ENCODE measurements around the gene GATAD2A.

GATAD2A gene

GRCh38 chr19:19531951-19532805 lies 126.7 kb downstream of the GATAD2A start:
- DNase-seq (ENCODE audit: low spot score), result peak; percentile 91

- DNase-seq (ENCODE audit: low spot score), result no peak
Observed at GRCh38 chr19:19532806-19533701, 127.6 kb downstream of the GATAD2A start.

- no peak for DNase-seq (ENCODE audit: low spot score)
Observed at GRCh38 chr19:19533841-19534240, 128.4 kb downstream of the GATAD2A start.

DNA sequence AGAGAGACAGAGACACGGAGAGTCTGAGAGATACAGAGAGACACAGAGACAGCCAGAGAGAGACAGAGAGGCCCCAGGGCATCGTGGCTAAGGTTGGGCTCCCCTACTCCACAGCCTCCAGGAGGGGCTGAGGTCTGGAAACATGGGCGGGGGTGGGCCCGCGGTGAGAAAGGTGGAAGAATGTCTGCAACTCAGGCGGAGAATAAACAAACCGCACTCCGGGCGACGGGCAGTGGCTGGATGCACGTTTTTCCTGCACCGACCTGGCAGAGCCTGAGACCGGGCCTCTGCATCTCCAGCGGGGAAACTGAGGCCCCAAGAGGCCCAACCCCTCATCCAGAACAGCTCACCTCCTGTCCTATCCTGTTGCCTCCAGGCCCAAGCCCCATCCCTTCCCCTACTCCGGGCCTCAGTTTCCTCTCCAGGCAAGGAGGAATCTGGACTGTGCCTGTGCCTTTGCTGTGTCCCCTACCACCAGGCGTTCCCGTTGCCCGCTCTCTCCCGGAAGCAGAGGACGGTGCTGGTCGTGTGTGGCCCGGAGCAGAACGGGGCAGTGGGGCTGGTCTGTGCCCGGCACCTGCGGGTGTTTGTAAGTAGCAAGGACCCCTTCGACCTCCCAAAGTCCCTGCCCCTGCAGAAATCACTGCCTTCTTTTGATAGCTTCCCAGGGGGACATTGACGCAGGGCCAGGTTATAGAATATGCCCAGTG lies 129.2 kb downstream of the GATAD2A start:
- no peak for DNase-seq (ENCODE audit: low spot score)

GRCh38 chr19:19535311-19536191 lies 130.1 kb downstream of the GATAD2A start:
- no peak for DNase-seq (ENCODE audit: low spot score)

DNA sequence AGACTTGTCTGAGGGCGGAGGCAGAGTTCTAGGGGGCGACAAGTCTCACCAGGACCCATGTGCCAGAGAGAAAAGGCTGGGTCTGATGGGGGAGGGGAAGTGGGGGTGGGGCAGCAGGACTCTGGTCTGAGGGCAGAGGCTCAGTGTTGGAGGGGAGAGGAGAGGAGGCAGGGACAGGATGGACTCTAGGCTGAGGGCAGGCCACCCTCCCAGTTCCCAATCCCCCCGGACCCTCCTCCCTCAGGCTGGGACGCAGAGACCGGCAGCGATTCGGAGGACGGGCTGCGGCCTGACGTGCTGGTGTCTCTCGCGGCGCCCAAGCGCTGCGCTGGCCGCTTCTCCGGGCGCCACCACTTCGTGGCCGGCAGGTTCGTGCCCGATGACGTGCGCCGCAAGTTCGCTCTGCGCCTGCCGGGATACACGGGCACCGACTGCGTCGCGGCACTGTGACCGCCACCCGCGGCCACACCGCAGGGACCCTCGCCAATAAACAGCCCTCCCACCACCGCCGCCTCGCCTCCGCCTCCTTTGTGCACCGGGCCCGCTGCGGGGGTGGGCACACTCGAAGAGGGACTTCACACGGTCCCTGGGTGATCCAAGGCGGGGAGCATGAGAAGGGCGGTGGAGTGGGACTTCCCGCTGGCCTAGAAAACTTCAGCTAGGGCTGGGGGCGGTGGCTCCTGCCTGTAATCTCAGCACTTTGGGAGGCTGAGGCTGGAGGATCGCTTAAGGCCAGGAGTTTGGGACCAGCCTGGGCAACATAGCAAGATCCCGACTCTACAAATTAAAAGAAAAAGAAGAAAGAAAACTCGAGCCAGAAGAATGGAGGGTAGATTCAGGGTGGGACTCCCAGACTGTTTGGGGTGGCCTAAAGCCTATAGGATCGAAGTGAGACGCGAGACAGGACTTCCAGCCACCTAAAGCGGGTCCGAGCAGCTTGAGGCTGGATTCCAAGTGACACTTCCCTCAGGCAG lies 131.9 kb downstream of the GATAD2A start:
- no peak for DNase-seq (ENCODE audit: low spot score)

DNA sequence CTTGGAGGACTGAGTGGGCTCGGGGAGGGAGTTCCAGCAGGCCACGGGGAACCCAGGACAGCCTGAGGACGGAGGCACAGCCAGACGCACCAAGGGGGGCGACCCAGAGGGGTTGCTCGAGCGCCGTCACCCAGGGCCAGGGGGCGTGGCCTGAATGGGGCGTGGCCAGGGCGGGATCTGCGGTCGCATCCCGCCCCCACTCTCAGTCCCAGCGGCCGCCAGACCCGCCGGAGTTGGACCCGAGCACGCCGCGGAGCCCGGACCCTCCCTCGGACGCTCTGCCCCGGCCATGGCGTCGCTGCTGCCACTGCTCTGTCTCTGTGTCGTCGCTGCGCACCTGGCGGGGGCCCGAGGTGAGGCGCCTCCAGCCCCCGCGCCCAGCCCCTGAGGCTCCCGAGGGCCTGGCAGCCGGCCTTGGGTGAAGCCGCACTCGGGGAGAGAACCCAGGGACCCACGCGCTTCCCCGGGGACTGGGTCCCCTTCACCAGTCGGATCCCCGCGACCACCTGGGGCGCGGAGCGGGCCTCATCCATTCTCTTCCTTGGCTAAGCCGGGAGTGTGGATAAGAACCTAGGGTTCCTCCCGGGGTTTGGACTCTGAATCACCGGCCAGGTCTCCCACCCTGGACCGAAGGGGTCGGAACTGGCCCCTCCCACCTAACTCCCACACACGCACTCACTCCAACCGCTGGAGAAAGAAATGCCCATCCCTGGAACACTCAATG lies 132.7 kb downstream of the GATAD2A start, which contains the start of gene CILP2:
Gene CILP2, plus strand, starts transcription at position 205 of the 724 bp plus-strand sequence. Its CDS starts 85 bp downstream, at position 290.
- no peak for DNase-seq (ENCODE audit: low spot score)

DNA sequence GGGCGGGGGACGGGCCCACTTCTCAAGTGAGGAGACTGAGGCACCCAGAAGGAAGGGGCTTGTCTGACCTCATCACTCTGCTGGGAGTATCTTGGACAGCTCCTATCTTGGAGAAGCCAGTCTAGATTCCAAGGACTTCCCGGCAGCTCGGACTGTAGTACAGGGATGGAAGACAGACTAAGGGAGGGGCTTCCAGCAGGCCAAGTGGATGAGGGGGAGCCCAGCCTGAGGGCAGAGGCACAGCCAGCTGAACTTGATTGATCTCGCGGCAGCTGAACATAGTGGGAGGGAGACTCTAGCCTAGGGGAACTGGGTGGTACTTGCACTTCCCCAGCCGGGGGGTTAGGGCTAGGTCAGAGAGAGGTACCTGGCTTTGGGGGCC lies 133.3 kb downstream of the GATAD2A start:
- DNase-seq (ENCODE audit: low spot score), result no peak

DNA sequence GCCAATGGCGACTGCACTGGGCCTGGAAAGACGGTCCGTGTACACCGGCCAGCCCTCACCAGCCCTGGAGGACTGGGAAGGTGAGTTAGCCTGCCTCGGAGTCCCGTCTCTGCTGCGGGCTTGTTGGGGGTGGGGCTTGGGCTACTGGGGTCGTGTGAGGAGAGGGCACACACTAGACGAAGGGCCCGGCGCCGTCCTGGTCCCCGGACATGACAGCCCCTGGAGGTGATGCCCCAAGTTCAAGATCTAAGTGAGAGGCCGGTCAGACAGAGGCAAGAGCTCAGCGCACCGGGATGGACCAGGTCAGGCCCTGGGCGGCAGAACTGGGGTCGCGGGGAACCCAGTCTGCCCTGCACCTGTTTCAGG lies 134.2 kb downstream of the GATAD2A start:
- no peak for DNase-seq (ENCODE audit: low spot score)

DNA sequence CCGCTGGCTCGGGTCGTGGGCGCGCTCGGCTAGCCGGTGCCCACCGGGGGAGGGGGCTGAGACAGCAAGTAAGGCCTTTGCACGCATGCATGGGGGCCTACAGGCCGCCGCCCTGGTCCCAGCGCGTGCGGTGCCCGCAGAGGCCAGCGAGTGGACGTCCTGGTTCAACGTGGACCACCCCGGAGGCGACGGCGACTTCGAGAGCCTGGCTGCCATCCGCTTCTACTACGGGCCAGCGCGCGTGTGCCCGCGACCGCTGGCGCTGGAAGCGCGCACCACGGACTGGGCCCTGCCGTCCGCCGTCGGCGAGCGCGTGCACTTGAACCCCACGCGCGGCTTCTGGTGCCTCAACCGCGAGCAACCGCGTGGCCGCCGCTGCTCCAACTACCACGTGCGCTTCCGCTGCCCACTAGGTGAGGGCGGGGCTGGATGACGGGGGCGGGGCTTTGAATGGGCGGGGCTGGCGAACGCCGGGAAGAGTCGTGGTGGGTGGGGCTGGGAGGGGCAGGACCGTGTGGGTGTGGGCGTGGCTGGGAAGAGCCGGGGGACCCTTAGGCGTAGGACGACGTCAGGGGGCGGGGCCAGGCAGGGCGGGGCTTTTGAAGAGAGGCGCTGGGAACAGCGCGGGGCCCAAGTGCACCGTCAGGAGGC lies 134.7 kb downstream of the GATAD2A start:
- DNase-seq (ENCODE audit: low spot score), result no peak

DNA sequence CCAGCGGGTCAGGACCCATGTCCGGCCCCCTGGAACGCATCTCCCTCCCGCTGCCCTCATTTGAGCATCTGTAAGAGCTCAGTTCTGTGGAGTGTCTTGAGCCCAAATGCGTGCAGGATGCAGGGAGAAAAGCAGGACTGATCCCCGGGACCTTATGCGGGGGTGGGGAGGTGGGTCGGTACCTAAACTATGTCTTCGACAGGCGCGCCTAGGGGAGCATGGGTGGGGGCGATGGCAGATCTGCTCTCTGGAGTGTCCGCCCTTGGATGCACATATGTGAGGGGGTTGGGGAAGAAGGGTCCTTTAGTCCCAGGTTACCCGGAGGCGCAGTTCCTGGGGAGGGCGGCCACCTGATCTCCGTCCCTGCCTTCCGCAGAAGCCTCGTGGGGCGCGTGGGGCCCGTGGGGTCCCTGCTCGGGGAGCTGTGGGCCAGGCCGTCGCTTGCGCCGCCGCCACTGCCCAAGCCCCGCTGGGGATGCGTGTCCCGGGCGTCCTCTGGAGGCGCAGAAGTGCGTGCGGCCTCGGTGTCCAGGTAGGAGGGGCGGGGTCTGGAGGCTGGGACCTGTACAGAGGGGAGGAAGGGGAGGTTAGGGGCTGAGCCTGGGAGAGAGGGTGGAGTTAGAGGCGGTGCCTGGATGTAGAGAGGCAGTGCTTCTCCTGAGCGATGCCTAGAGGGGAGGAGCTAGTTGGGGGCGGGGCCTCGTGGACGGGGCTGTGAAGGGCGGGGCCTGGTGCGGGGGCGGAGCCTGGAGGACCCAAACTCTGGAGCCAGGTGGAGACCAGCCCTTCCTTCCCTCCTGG lies 135.4 kb downstream of the GATAD2A start:
- no peak for DNase-seq (ENCODE audit: low spot score)

- DNase-seq (ENCODE audit: low spot score), result no peak
Observed at GRCh38 chr19:19541616-19542015, 136.1 kb downstream of the GATAD2A start.

- DNase-seq (ENCODE audit: low spot score), result no peak
Observed at GRCh38 chr19:19542507-19542906, 137.0 kb downstream of the GATAD2A start.

- no peak for DNase-seq (ENCODE audit: low spot score)
Observed at GRCh38 chr19:19543101-19543500, 137.6 kb downstream of the GATAD2A start.

DNA sequence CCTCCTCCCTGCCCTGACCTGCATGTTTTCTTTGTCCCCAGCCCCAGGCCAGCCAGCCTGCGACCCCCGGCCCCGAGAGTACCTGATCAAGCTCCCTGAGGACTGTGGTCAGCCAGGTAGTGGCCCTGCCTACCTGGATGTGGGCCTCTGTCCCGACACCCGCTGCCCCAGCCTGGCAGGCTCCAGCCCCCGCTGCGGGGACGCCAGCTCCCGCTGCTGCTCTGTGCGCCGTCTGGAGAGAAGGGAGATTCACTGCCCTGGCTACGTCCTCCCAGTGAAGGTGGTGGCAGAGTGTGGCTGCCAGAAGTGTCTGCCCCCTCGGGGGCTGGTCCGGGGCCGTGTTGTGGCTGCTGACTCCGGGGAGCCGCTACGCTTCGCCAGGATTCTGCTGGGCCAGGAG lies 138.2 kb downstream of the GATAD2A start:
- no peak for DNase-seq (ENCODE audit: low spot score)

DNA sequence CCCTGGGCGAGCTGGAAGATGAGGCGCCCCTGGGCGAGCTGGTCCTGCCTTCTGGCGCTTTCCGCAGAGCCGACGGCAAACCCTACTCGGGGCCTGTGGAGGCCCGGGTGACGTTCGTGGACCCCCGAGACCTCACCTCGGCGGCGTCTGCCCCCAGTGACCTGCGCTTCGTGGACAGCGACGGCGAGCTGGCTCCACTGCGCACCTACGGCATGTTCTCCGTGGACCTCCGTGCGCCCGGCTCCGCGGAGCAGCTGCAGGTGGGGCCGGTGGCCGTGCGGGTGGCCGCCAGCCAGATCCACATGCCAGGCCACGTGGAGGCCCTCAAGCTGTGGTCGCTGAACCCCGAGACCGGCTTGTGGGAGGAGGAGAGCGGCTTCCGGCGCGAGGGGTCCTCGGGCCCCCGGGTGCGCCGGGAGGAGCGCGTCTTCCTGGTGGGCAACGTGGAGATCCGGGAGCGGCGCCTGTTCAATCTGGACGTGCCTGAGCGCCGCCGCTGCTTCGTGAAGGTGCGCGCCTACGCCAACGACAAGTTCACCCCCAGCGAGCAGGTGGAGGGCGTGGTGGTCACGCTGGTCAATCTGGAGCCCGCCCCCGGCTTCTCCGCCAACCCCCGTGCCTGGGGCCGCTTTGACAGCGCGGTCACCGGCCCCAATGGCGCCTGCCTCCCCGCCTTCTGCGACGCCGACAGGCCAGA lies 138.9 kb downstream of the GATAD2A start:
- DNase-seq (ENCODE audit: low spot score), result no peak

DNA sequence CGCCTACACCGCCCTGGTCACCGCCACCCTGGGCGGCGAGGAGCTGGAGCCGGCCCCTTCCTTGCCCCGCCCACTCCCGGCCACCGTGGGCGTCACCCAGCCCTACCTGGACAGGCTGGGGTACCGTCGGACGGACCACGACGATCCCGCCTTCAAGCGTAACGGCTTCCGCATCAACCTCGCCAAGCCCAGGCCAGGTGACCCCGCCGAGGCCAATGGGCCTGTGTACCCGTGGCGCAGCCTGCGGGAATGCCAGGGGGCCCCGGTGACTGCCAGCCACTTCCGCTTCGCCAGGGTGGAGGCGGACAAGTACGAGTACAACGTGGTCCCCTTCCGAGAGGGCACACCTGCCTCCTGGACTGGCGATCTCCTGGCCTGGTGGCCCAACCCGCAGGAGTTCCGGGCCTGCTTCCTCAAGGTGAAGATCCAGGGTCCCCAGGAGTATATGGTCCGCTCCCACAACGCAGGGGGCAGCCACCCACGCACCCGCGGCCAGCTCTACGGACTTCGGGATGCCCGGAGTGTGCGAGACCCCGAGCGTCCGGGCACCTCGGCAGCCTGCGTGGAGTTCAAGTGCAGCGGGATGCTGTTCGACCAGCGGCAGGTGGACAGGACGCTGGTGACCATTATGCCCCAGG lies 139.6 kb downstream of the GATAD2A start:
- DNase-seq (ENCODE audit: low spot score), result no peak

Measured in HuH-7 (cell line).